ENCODE results near the gene SP1. TPM values are rescaled to one million over a fixed set of nuclear protein-coding genes. Genes with fewer than 3 reads are reported as not detected.

SP1 gene
- total RNA-seq, 4 donors from 2014 or later, result 54.0 to 85.7 (median 72.2) TPM

DNA sequence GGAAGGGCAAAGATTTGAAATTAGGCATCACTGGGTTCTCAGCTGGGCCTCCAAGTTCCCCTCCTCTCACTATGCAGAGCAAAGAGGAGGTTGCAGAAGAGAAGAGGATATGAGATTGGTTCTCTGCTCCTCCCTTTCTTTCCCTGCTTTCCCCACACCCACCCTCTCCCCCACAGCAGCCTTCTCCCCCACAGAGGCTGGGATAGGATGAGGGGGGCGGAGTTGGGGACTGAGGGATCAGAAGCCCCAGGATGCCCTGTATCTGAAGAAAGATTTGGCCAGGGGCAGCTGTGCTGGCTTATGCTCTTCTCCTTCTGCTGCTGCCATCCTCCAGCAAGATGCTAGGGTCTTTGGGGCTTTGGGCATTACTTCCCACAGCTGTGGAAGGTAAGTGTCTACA, 43.6 kb downstream of the SP1 start, which contains the start of gene AMHR2:
Gene AMHR2 (plus strand): TSS at position 259 of the 400 bp plus-strand sequence. CDS start 80 bp downstream, at position 339.
- H3K27ac ChIP-seq (replicated peaks in 1 of 4), result no peak within 1 kb of the TSS
- DNase-seq (ENCODE audit: extremely low spot score), result no peak
- H3K36me3 ChIP-seq, result no peaks in the 10 kb centered on the region
- H3K9me3 ChIP-seq, result no peaks in the 10 kb centered on the region
- H3K4me3 ChIP-seq, result no peak within 1 kb of the TSS
- intact Hi-C loops (cut with DNase I), result no loop called here
- H3K4me1 ChIP-seq, result peaks cover 7 to 9% (median 8%) of the 10 kb centered on the region in 4 donors
- 88% methylated on average over 1 of the region's 1 CpG for WGBS
- TF ChIP-seq POLR2AphosphoS5 (IDR thresholded peaks at IDR 0.05) (no peak), POLR2A (IDR thresholded peaks at IDR 0.05; ENCODE audit: low read depth) (no peak), EP300 (IDR thresholded peaks at IDR 0.05) (no peak)
- TF ChIP-seq, protein P1, sequence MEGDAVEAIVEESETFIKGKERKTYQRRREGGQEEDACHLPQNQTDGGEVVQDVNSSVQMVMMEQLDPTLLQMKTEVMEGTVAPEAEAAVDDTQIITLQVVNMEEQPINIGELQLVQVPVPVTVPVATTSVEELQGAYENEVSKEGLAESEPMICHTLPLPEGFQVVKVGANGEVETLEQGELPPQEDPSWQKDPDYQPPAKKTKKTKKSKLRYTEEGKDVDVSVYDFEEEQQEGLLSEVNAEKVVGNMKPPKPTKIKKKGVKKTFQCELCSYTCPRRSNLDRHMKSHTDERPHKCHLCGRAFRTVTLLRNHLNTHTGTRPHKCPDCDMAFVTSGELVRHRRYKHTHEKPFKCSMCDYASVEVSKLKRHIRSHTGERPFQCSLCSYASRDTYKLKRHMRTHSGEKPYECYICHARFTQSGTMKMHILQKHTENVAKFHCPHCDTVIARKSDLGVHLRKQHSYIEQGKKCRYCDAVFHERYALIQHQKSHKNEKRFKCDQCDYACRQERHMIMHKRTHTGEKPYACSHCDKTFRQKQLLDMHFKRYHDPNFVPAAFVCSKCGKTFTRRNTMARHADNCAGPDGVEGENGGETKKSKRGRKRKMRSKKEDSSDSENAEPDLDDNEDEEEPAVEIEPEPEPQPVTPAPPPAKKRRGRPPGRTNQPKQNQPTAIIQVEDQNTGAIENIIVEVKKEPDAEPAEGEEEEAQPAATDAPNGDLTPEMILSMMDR (IDR thresholded peaks at IDR 0.05), result no peak
- H3K27me3 ChIP-seq, result no peaks in the 10 kb centered on the region

DNA sequence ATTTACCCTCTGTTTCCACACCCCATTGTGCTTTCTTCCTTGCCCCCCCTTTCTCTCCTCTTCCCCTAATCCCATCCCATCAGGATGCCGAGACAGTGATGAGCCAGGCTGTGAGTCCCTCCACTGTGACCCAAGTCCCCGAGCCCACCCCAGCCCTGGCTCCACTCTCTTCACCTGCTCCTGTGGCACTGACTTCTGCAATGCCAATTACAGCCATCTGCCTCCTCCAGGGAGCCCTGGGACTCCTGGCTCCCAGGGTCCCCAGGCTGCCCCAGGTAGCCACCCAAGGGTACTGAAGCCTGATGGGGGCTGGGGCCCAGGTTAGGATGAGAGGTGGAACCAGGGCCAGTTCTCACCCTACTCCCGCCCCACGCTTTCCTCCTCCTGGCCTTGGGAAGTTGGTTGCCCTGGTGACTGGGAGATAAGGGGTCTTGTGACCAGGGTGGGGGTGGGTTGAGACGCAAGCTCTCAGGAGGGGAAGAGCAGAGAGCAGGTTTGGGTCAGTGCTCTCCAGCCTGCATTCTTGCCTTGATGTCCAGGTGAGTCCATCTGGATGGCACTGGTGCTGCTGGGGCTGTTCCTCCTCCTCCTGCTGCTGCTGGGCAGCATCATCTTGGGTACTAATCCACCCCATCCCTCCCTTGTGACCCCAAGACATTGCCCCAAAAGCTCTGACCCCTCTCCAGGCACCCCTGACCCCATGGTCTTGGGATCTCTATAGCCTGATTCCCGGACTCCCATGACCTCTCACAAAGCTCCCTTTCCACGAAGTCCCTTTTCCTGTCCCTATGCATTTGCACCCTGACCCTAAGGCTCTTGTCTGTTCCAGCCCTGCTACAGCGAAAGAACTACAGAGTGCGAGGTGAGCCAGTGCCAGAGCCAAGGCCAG, 44.9 kb downstream of the SP1 start:
- peaks cover 7 to 9% (median 8%) of the 10 kb centered on the region in 4 donors for H3K4me1 ChIP-seq
- TF ChIP-seq POLR2AphosphoS5 (IDR thresholded peaks at IDR 0.05) (no peak), EP300 (IDR thresholded peaks at IDR 0.05) (no peak), POLR2A (IDR thresholded peaks at IDR 0.05; ENCODE audit: low read depth) (no peak)
- TF ChIP-seq, protein P1 (IDR thresholded peaks at IDR 0.05), result no peak
- no peaks in the 10 kb centered on the region for H3K27me3 ChIP-seq
- WGBS, result 88% methylated on average over 9 of the region's 9 CpGs
- no peak overlapping the region for H3K4me3 ChIP-seq
- no peaks in the 10 kb centered on the region for H3K9me3 ChIP-seq
- no peak for DNase-seq (ENCODE audit: extremely low spot score)
- intact Hi-C loops (cut with DNase I), result no loop called here
- H3K27ac ChIP-seq (replicated peaks in 1 of 4), result no peak overlapping the region
- no peaks in the 10 kb centered on the region for H3K36me3 ChIP-seq

DNA sequence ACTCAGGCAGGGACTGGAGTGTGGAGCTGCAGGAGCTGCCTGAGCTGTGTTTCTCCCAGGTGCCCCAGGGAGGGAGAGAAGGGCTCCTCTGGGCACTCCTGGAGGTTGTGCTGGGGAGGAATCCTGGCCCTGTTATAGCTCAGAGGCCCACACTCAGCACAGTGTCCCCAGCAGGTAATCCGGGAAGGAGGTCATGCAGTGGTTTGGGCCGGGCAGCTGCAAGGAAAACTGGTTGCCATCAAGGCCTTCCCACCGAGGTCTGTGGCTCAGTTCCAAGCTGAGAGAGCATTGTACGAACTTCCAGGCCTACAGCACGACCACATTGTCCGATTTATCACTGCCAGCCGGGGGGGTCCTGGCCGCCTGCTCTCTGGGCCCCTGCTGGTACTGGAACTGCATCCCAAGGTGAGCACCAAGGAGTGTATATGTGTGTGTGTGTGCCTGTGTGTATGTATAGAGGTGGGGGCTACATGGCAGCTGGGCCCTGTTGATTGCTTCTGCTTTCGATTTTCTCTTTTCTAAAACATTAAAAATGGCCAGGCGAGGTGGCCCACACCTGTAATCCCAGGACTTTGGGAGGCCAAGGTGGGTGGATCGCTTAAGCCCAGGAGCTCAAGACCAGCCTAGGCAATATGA, 45.7 kb downstream of the SP1 start:
- Histone ChIP-seq H3K4me3 (no peak overlapping the region), H3K36me3 (no peaks in the 10 kb centered on the region), H3K27ac (replicated peaks in 1 of 4) (no peak overlapping the region), H3K4me1 (peaks cover 7 to 9% (median 8%) of the 10 kb centered on the region in 4 donors), H3K27me3 (no peaks in the 10 kb centered on the region), H3K9me3 (no peaks in the 10 kb centered on the region)
- intact Hi-C loops (cut with DNase I), result no loop called here
- DNase-seq (ENCODE audit: extremely low spot score), result no peak
- 76% methylated on average over 10 of the region's 11 CpGs for WGBS
- TF ChIP-seq POLR2A (IDR thresholded peaks at IDR 0.05; ENCODE audit: low read depth) (no peak), POLR2AphosphoS5 (IDR thresholded peaks at IDR 0.05) (no peak), EP300 (IDR thresholded peaks at IDR 0.05) (no peak)
- TF ChIP-seq, protein P1 (IDR thresholded peaks at IDR 0.05), result no peak

DNA sequence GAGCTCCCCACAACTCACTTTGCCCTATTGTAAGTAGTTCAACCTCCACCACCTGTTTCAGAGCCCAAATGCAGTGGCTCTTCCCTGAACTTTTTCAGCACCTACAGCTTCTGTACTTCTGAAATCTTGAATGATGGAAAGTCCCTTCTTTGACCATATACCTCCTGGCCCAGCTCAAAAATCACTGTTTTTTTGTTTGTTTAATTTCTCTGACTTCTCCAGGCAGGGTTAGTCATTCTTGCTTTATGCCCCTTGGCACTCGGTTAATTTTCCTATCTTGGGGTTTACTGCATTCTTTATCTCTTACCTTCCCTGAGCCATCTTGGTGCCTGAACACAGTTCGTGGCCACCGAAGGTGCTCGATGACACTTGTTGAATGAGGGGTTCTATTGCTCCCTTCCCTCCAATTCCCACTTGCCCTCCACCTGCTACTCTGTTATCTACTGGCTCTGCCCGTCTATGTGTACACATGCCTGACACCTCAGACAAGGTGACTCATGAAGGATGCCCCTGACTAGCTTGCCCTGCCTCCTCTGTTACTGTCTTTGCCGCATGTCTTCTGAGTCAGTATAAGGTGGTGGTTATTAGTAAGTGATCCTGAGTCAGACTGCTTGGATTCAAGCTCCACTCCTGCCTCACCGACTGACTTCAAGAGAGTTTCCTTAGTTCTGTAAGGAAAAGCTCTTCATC, 48.1 kb downstream of the SP1 start:
- 85% methylated on average over 7 of the region's 7 CpGs for WGBS
- Histone ChIP-seq H3K27ac (replicated peaks in 1 of 4) (no peak overlapping the region), H3K27me3 (no peaks in the 10 kb centered on the region), H3K9me3 (no peaks in the 10 kb centered on the region), H3K4me1 (no peaks in the 10 kb centered on the region), H3K4me3 (no peak overlapping the region), H3K36me3 (no peaks in the 10 kb centered on the region)
- intact Hi-C loops (cut with DNase I), result no loop called here
- DNase-seq (ENCODE audit: extremely low spot score), result no peak
- TF ChIP-seq POLR2A (IDR thresholded peaks at IDR 0.05; ENCODE audit: low read depth), result no peak
- no peak for TF ChIP-seq EP300 (IDR thresholded peaks at IDR 0.05)
- TF ChIP-seq POLR2AphosphoS5 (IDR thresholded peaks at IDR 0.05), result no peak
- TF ChIP-seq, protein P1 (IDR thresholded peaks at IDR 0.05), result no peak
